CD4-positive, alpha-beta T cell (primary cell): ENCODE measurements around the gene HID1. TPM values are rescaled to one million over a fixed set of nuclear protein-coding genes. Genes with fewer than 3 reads are reported as not detected.

Experiments
- ATAC-seq: fragments of 200-7000 bp; cut with Tn5 transposase; one replicate; pipeline ENCODE4 v1.10.0; 2022; ENCODE audit warnings: mild to moderate bottlenecking; ENCODE audit not compliant: poor library complexity
- CTCF ChIA-PET: fragments of 350-600 bp; sonication (Branson Sonifier 250); formaldehyde crosslinking; loops from one replicate; lab custom pipeline; 2021; ENCODE audit warnings: antibody characterized with exemption, inconsistent platforms; lab: Charles Lee
- POLR2A ChIA-PET: fragments of 350-600 bp; sonication (Branson Sonifier 250); formaldehyde crosslinking; loops from one replicate; lab custom pipeline; 2021; ENCODE audit warnings: antibody characterized with exemption, inconsistent platforms; lab: Charles Lee
- DNase-seq, 14 experiments: peaks; one replicate each; pipeline ENCODE4 v3.0.0-alpha.2; 2013 to 2020; ENCODE audit warnings: mixed read lengths in 2 of 14
- H3K27ac ChIP-seq, 2 donors: one replicate each; pipeline versions ENCODE4 v1.5.1 to v1.7.0; 2013; ENCODE audit warnings: low read length in 2 of 2, low read depth in 1 of 2, mild to moderate bottlenecking in 1 of 2
- H3K27me3 ChIP-seq, 2 experiments: 1 replicate in 1 of 2; 2 replicates in 1 of 2; pipeline versions ENCODE4 v1.6.1 to v1.7.0; 2013; ENCODE audit warnings: low read length in 2 of 2, control low read depth in 1 of 2, mild to moderate bottlenecking in 1 of 2, moderate library complexity in 1 of 2; ENCODE audit not compliant: insufficient read depth in 2 of 2, control insufficient read depth in 1 of 2
- H3K36me3 ChIP-seq: one replicate; pipeline ENCODE4 v1.6.1; 2013; ENCODE audit warnings: low read length, control low read depth; ENCODE audit not compliant: insufficient read depth
- H3K4me1 ChIP-seq: one replicate; pipeline ENCODE4 v1.6.1; 2013; ENCODE audit warnings: low read length, control low read depth; ENCODE audit not compliant: insufficient read depth
- H3K4me3 ChIP-seq: one replicate; pipeline ENCODE4 v1.5.1; 2013; ENCODE audit warnings: mild to moderate bottlenecking, low read length, moderate library complexity
- H3K9me3 ChIP-seq, 2 experiments: 1 replicate in 1 of 2; 2 replicates in 1 of 2; pipeline versions ENCODE4 v1.6.1 to v1.7.0; 2013; ENCODE audit warnings: low read length in 2 of 2, mild to moderate bottlenecking in 2 of 2, control low read depth in 1 of 2, moderate library complexity in 1 of 2; ENCODE audit not compliant: control insufficient read depth in 1 of 2, insufficient read depth in 1 of 2
- H3K27ac Mint-ChIP-seq: one replicate; pipeline ENCODE4 v1.8.0; 2020; ENCODE audit warnings: mixed read lengths
- H3K27me3 Mint-ChIP-seq: one replicate; pipeline ENCODE4 v1.8.0; 2021; ENCODE audit warnings: mixed read lengths
- H3K36me3 Mint-ChIP-seq: one replicate; pipeline ENCODE4 v1.8.0; 2021; ENCODE audit warnings: low read depth, mixed read lengths
- H3K4me1 Mint-ChIP-seq: one replicate; pipeline ENCODE4 v1.8.0; 2021; ENCODE audit warnings: low read depth, mixed read lengths
- H3K4me3 Mint-ChIP-seq: one replicate; pipeline ENCODE4 v1.8.0; 2020; ENCODE audit warnings: mild to moderate bottlenecking, mixed read lengths
- H3K9me3 Mint-ChIP-seq: one replicate; pipeline ENCODE4 v1.8.0; 2020; ENCODE audit warnings: mixed read lengths
- CTCF ChIP-seq: fragments of 200-600 bp; IDR thresholded peaks from one replicate; pipeline ENCODE4 v1.8.0; 2022; ENCODE audit warnings: antibody characterized with exemption, mild to moderate bottlenecking
- intact Hi-C, 2 experiments: fragments of 100-400 bp; cut with DNase I in 1 of 2; cut with micrococcal nuclease in 1 of 2; formaldehyde crosslinking; loops; one replicate each; pipeline versions ENCODE4 v1.15.1 to v1.9.0; 2023 to 2025; cut with DNase I, micrococcal nuclease
- total RNA-seq, 174 experiments: library from RNA in 2 of 174; stranded (reverse) in 2 of 174; gene quantifications; one replicate each; pipeline ENCODE4 v1.2.3 and lab custom pipeline; 2021 to 2026

HID1 gene
- total RNA-seq, 2 experiments from 2014 or later: 31.8 to 31.9 TPM

- H3K27ac ChIP-seq: no peak within 1 kb of the TSS
- Mint-ChIP-seq H3K27ac (no peak within 1 kb of the TSS), H3K27me3 (peaks cover 79% of the 10 kb centered on the region), H3K36me3 (no peaks in the 10 kb centered on the region), H3K4me3 (peak within 1 kb of the TSS; percentile 25), H3K9me3 (no peaks in the 10 kb centered on the region), H3K4me1 (peaks cover 15% of the 10 kb centered on the region)
- H3K36me3 ChIP-seq: no peaks in the 10 kb centered on the region
- TF ChIP-seq CTCF: no peak
- H3K9me3 ChIP-seq: peaks cover 0 to 16% of the 10 kb centered on the region in 2 experiments
- DNase-seq (peak in 3 of 14 experiments; percentile 10 to 53 (median 53)), ATAC-seq (no peak)
- peak within 1 kb of the TSS; percentile 37 for H3K4me3 ChIP-seq
- ChIA-PET CTCF (interaction anchor here (1.7 to 2.1 kb wide), 2 partner anchors 33 to 37 kb away, joined by 8 to 9 read pairs; no protein-coding TSS in a partner anchor), POLR2A (no interaction called here)
- peaks cover 25% of the 10 kb centered on the region for H3K4me1 ChIP-seq
- H3K27me3 ChIP-seq: peaks cover 52 to 57% of the 10 kb centered on the region in 2 experiments
- intact Hi-C loops: loop anchor here in 1 of 2 experiments (1.0 to 5.0 kb wide), 2 partner anchors 34 to 488 kb away; no protein-coding TSS in a partner anchor
Measured at GRCh38 chr17:74924250-74924948, 48.2 kb downstream of the HID1 start, which contains the start of gene OTOP2. Gene OTOP2 (plus strand): TSS chr17:74924273. CDS start chr17:74924633, 360 bp downstream.

- peaks cover 0 to 16% of the 10 kb centered on the region in 2 experiments for H3K9me3 ChIP-seq
- peak; percentile 79 for ATAC-seq
- CTCF ChIA-PET: interaction anchor here (1.7 to 2.1 kb wide), 2 partner anchors 34 to 38 kb away, joined by 8 to 9 read pairs; no protein-coding TSS in a partner anchor
- TF ChIP-seq CTCF: peak; percentile 89
- H3K27me3 ChIP-seq: peaks cover 49 to 57% of the 10 kb centered on the region in 2 experiments
- no peaks in the 10 kb centered on the region for H3K36me3 ChIP-seq
- H3K4me3 ChIP-seq: peak overlapping the region; percentile 37
- H3K27ac ChIP-seq: no peak overlapping the region
- H3K36me3 Mint-ChIP-seq: no peaks in the 10 kb centered on the region
- peaks cover 25% of the 10 kb centered on the region for H3K4me1 ChIP-seq
- POLR2A ChIA-PET: no interaction called here
- DNase-seq: peak; percentile 55 to 84 (median 66)
- H3K27me3 Mint-ChIP-seq: peaks cover 78% of the 10 kb centered on the region
- peak overlapping the region; percentile 25 for H3K4me3 Mint-ChIP-seq
- peaks cover 15% of the 10 kb centered on the region for H3K4me1 Mint-ChIP-seq
- intact Hi-C loops: loop anchor here (1.0 to 5.0 kb wide), 2 partner anchors 35 to 489 kb away; no protein-coding TSS in a partner anchor
- no peak overlapping the region for H3K27ac Mint-ChIP-seq
- H3K9me3 Mint-ChIP-seq: no peaks in the 10 kb centered on the region
Measured at GRCh38 chr17:74923538-74924249, 48.9 kb downstream of the HID1 start.
